Activated CD8-positive, alpha-beta memory T cell treated with anti-CD3 and anti-CD28 coated beads for 48 hours (primary cell): ENCODE data around the gene ACSL6.
"Not testable (repeated sequence)": the region's sequence is repeated elsewhere in the genome, so short reads cannot be mapped to it uniquely, and the experiment has no call there.

ENCODE experiments used
- DNase-seq, 3 experiments: peaks; one replicate each; pipeline ENCODE4 v3.0.0-alpha.2; 2020; ENCODE audit warnings: low read depth in 2 of 3, low spot score in 2 of 3

The ACSL6 gene

DNA sequence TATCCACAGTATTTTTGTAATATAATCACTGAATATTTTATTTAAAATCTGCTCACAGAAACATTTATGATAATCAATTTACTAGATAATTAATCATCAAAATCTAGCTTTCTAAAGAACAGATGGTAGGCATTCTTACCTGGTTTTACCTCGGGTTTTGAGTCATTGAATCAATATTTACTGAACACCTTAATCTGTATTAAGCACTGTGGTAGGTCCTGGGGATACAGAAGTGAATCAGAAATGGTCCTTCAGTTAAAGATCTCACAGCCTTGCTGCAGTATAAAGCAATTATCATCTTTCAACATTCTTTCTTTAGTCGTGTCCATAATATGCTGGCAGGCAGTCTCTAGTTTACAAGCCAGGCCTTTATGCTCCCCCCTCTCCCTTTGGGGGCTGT, 64.0 kb downstream of the ACSL6 start:
- DNase-seq = no peak

DNA sequence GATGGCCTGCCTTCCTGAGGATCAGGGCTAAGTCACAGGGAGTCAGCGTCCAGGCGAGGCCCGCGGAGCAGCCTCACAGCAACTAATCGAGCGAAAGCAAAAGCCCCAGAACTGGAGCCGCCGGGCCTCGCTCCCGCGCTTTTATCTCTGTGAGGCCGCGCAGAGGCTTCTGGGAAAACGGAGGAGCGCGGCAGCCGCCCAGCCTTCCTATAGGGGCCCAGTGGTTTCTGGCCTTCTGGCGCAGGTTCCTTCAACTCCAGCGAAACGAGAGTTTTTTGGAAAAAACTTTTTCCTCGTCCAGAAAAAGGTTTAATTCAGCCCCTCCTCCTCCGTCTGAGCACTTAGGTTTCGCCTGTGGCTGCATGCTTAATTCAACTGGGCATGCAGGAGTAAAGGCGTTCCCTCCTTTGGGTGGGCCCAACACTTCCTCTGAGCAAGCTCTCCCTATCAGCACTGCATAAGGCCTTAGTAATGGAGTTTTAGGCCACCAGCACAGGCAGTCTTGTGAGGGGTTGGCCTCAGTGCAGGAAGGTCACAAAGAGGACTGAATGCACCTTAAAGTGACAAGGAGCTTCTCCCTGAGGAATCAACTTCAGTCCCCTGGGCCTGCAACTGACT, 65.8 kb downstream of the ACSL6 start, which contains the start of gene MEIKIN:
TSS of gene MEIKIN (minus strand) at position 113 of the 618 bp plus-strand sequence. CDS start 158 bp downstream, outside the sequence.
- DNase-seq = no peak

DNA sequence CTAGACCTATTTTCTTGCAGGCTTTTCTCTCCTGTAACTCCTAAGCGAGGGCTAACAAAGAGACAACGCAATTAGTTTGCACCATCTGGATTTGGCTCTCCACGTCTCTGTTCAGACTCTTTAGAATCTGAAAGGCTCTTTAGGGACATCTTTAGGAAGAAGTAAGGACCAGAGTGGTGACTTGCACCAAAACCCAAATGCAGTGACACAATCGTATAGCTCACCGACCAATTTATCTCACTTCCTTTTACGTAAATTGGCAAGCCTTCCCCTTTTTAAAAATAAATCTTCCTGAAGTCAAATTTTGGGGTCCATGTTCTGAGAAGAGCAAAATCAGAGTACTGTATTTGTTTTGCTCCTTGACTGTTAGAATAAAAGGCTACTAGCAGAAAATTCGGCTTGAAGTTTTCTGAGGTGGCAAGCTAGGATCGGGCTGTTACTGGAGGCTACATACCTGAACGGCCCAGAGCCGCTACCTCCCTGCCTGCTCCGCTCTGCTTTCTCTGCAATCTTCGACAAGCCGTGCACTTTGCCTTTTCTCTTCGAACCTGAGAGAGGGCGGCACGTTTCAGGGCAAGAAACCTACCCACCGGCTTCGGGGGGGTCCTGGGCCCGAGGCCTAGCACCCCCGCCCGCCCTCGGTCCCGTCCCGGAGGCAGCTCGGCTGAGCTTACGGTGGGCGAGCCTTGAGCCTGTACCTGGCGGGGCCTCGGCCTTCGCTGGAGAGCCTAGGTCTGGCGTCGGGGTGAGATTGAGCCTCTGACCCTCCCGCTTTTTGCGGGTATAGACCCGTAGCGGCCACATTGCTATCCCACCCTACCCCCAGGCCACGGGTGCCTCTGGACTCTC, 66.5 kb downstream of the ACSL6 start:
- no peak for DNase-seq

GRCh38 chr5:131943916-131944315, 67.5 kb downstream of the ACSL6 start:
- no peak for DNase-seq

GRCh38 chr5:131942016-131942415, 69.4 kb downstream of the ACSL6 start:
- no peak for DNase-seq

- DNase-seq = no peak
These were observed 71.6 kb downstream of the ACSL6 start for GRCh38 chr5:131939690-131940345.

DNA sequence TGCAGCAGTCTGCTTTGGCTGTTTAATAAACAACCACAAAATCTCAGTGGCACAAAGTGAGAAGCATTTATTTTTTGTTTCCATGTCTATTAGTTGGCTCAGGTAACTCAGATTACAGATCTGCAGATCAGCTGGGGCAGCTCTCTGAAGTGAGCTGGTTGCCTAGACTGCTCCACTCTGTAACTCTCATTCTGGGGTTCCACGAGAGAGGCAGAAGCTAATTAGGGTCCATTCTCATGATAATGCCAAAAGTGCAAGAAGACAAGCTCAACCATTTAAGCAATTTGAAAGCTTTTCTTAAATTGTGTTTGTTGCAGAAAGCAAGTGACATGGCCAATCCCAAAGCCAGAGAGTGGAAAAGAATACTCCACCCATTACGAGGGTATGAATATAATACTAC, 79.2 kb downstream of the ACSL6 start:
- DNase-seq = no peak

GRCh38 chr5:131928957-131929356, 82.5 kb downstream of the ACSL6 start:
- no peak for DNase-seq

DNA sequence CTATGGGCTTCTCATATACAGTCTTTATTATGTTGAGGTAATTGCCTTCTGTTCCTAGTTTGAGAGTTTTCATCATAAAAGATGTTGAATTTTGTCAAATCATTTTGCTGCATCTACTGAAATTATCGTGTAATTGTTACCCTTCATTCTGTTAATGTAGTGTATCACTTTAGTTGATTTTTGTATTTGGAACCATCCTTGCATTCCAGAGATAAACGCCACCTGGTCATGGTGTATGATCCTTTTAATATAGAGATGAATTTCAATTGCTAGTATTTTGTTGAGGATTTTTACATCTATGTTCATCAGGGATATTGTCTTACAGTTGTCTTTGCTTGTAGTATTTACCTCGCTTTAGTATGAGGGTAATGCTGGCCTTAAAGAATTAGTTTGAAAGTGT, 85.3 kb downstream of the ACSL6 start:
- DNase-seq = no peak

GRCh38 chr5:131916481-131916880, 95.0 kb downstream of the ACSL6 start:
- no peak for DNase-seq

GRCh38 chr5:131914472-131914871, 97.0 kb downstream of the ACSL6 start:
- no peak for DNase-seq

DNA sequence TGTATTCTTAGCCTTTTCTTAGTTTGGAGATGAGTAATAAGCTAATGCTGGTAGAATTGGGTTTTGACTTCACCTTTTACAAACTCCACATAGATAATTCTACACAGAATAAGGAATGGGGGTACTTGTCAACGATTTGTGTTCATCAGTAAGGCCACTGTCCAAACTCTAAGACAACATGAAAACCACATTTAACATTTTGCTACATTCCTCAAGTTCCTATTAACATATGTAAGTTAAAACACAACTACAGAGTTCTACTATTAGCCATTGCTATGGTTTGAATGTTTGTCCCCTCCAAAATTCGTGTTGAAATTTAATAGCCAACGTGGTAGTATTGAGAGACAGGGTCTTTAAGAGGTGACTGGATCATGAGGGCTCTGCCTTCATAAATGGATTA, 97.9 kb downstream of the ACSL6 start:
- no peak for DNase-seq

- DNase-seq = no peak
These were observed 104.8 kb downstream of the ACSL6 start for GRCh38 chr5:131906668-131907067.

DNA sequence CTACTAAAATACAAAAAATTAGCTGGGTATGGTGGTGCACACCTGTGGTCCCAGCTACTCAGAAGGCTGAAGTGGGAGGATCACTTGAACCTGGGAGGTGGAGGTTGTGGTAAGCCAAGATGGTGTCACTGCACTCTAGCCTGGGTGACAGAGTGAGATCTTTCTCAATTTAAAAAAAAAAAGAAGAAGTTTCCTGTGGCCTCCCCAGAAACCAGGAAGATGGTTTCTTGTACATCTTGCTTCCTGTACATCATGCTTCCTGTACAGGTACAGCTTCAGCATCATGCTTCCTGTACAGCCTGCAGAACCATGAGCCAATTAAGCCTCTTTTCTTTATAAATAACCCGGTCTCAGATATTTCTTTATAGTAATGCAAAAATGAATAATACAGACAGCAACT, 109.2 kb downstream of the ACSL6 start:
- not testable (repeated sequence) for DNase-seq
